GM21381 (cell line): ENCODE data around the gene AK8.

Experiments
- ATAC-seq: cut with Tn5 transposase; IDR thresholded peaks from one replicate; pipeline ENCODE4 v1.9.1; 2021; ENCODE audit warnings: mild to moderate bottlenecking, moderate library complexity; ENCODE audit not compliant: unreplicated experiment

AK8 gene

DNA sequence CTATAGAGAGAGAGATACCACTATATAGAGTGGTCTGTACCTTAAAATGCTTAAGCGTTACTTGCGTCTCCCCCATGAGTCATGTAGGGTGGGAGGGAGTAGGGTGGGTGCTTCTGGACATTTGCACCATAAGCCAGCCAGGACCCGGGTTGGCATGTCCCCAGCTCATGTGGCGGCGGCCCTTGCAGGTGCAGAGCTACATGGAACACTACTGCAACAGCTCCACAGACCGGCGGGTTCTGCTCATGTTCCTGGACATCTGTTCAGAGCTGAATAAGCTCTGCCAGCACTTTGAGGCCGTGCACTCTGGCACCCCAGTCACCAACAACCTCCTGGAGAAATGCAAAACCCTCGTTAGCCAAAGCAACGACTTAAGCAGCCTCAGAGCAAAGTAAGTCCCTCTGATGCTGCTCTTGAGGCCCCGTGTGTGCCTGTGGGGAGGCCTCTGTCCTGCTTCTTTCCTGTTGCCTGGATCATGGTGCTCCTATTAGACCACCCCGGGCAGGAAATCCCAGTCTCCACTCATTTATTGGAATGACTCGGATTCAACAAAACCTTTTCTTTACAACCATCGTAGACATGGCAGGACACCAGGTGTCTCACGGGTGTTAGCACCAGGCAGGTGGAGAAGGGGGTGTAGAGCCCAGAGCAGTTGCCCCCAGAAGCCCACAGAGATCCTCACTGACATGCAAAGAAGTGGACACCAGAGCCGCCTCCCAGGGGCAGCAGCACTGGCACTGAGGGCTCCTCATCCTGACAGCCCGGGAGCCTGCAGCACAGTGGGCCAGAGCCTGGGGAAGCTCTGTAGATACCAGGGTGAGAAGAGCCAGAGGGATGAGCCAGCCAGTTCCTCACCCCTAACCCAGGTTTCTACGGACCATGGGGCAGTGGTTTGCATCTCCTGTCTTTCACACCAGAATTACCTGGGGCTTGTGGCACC is 9.4 kb upstream of the AK8 start:
- ATAC-seq: no peak

DNA sequence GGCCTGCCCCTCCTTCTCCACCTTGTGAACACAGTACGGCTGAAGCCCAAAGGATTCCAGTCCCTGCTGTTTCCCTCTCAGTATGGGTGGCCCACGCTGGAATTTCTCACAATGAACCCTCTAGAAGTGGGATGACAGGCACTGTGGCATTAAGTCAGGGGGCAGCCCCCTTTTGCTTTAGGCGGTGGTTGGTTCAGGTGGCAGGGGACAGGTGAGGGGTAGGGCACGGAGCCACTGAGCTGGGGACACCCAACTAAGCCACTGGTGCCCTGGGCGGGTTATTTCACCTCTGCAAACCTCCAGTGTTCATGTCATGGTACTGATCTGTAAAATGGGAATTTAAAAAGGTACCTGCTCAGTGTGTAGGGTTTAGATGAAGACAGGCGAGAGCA is 8.2 kb upstream of the AK8 start:
- ATAC-seq: no peak

- ATAC-seq: no peak
Observed at GRCh38 chr9:132885720-132886333, 7.7 kb upstream of the AK8 start.

DNA sequence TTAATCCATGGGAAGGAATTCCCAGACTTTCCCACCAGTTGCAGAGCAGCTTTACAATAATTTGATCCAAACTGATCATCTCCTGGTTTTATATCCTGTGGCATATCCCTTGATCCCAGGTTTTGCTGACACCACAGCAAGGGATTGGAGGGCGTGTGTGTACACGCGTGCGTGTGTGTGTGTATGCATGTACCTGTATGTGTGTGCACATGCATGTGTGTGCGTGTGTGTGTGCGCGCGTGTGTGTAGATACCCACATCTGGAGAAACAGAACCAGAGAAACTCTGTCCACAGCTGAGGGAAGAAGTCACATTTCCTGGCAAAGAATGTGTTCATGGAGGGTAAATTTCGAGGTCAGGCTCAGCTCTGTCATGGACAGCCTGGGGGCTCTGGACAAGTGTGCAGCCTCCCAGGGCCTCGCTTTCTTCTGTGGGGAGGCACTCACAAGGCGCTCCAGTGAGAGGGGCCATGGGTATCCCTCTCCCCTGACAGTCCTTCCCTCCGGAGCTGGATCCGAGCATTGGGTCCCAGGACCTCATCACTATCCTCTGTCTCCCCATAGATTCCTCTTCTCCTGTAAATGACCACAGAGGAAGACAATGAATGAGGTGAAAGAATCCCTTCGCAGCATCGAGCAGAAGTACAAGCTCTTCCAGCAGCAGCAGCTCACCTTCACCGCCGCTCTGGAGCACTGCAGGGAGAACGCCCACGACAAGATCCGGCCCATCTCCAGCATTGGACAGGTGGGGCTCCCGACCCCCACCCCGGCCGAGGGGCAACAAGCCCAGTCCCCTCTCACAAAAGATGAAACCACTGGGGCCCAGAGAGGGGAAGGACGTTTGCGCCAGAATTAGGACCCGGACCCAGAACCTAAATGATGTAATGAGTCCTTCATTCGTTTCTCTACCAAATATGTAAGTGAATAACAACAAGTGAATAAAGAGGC is 5.5 kb upstream of the AK8 start:
- ATAC-seq: no peak

GRCh38 chr9:132882616-132883015 is 4.5 kb upstream of the AK8 start:
- ATAC-seq: no peak

- ATAC-seq: no peak
Observed at GRCh38 chr9:132881826-132882225, 3.7 kb upstream of the AK8 start.

GRCh38 chr9:132880324-132880661 is 2.2 kb upstream of the AK8 start:
- ATAC-seq: no peak

DNA sequence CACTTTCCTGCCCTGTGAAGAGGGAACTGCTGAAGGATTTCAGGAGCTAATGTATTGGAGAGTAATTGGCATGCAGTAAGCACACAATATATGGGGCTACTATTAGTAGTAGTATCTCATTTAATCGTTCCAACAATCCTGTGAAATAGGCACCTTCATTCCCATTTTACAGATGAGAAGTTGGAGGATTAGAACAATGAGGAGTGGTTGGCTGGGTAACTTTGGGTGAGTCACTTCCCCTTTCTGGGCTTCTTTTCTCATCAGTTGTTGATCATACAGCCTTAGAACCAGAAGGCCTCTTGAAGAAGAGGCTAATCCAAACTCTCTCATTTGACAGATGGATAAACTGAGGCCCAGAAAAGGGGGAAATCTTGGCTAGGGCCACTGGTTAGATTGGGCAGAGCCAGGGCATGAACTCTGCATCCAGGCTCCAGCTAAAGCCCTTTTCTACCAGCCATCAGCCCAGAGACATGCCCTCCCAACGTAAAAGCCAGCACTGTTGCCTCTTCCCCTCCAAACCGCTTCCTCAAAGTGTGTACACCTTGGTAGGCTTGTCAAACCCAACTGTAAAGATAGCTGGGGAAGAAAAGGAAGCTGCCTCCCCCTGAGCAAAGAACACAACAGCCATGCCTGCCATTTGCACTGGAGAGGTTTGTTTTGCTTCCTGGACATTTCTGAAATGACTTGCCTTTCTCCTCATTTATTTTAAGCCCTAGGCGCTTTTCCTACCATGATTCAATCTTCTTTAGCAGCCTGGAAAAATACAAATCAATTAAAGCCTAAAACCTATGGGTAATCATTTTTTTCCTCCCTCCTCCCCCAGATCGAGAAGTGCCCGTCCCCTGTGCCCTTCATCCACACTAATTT is 1.6 kb upstream of the AK8 start:
- no peak for ATAC-seq

- ATAC-seq: peak; percentile 29
Observed at GRCh38 chr9:132878695-132879456, 792 bp upstream of the AK8 start, which contains the start of gene SPACA9. TSS of gene SPACA9 (plus strand) at chr9:132878898. CDS start at chr9:132883948, 5,050 bp downstream.

GRCh38 chr9:132877458-132877823 is 643 bp downstream of the AK8 start:
- no peak for ATAC-seq

DNA sequence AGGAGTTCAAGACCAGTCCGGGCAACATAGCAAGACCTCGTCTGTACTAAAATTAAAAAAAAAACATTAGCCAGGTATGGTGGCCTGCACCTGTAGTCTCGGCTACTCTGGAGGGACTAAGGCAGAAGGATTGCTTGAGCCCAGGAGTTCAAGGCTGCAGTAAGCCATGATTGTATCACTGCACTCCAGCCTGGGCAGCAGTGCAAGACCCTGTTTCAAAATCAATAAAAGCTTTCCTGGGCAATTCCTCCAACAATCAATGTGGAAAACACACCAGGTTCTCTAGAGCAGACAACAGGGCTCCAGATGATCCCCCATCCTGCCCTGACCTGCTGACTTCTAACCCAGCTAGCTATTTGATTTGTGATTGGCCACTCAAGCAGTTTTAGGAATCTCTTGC is 1.2 kb downstream of the AK8 start:
- no peak for ATAC-seq

DNA sequence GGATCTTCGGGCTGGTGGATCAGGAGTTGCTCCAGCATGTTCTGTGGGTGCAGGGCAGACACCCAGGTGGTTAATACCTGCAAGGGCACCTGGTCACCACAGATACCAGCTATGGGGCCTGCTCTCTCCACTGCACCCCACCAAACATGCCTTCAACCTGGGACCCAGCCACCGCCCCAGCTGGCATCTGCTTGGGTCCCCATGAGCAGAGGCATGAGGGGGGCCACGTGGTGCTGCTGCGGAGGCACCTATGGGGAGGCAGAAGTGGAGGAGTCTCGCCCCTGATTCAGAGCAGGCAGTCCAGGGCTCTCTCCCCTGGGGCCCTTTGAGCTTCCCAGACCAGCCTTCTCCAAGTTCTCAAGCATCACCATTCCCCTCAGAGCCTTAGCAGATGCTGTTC is 2.9 kb downstream of the AK8 start:
- ATAC-seq: no peak

GRCh38 chr9:132873403-132873802 is 4.7 kb downstream of the AK8 start:
- no peak for ATAC-seq

- no peak for ATAC-seq
Observed at GRCh38 chr9:132869266-132869665, 8.8 kb downstream of the AK8 start.

DNA sequence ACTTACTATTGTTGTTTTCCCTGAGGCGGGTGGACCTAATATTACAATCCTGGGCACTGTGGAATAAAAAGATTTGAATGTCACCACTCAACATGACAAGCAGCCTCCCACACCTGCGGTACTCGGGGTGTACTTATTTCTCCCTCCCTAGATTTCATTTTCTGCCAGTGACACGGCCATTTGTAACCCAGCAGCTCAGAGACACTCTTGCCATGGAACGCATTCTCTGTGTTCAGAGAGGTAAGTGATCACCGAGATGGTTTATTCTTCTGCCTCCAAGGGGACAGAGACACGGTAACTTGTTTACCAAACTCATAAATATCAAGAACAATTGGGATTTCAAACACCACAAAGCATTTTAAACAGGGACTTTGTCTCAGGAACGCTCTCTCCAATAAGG is 11.2 kb downstream of the AK8 start:
- no peak for ATAC-seq

DNA sequence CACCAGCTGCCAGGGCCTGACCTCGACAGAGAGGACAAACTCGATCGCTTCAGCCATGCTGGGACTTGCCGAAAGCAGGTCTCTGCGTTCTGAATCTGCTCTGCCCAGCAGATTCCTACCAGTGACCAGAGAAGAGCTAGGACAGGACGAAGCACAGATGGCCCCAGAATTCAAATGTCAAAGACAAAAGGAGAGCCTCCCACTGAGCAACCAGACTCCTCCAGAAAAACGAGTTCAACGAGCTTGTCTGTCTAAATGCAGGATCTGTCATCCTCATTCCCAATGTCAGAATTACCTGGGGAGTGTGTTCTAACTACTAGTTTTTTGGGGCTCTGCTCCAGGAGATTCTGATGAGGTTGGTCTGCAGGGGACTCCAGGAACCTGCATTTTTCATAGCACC is 13.4 kb downstream of the AK8 start:
- ATAC-seq: no peak

DNA sequence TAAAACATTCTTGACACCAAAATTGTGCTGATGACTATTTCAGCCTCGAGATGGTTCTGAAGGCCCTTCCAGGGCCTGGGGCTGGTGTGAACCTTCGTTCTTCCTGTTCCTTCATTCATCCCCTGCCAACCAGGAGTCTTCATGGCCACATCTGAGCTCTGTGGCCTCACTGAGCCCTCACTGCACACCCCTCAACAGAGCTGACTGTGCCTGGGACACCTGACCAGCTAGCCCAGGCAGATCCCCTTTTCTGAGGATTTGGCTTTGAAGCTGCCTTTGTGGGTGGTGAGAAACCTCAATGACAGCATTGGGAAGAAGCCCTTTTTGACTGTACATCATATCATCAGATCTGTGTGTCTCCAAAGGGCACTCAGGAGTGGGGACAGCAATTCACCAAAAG is 13.8 kb downstream of the AK8 start:
- no peak for ATAC-seq

DNA sequence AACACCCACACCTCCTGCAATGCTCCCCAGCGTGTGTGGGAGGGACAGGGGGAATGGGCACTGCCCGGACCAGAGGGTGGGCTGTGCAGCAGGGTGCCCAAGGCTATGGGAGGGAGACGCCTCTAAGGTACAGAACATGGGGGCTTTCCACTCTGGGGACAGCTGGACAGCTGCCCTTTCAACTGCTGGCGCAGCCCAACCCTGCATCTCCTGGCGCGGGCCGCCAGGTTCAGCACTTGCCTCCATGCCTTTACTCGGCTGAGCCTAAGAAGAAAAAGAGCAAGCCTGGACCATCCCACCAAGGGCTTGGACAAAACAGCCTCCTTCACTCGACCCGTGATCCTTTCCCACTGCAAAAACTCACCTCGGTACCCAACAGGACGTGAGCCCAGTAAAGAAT is 15.0 kb downstream of the AK8 start:
- no peak for ATAC-seq

DNA sequence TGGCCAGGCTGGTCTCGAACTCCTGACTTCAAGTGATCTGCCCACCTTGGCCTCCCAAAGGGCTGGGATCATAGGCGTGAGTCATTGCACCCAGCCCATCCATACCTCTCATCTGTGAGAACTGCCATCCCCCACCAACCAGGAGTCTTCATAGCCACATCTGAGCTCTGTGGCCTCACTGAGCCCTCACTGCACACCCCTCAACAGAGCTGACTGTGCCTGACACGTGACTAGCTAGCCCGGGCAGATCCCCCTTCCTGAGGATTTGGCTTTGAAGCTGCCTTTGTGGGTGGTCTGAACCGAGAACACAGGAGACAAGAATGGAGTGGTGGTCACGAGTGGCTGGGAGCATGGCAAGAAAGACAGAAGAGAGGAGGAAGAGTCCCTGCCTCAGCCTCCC is 15.6 kb downstream of the AK8 start:
- no peak for ATAC-seq

DNA sequence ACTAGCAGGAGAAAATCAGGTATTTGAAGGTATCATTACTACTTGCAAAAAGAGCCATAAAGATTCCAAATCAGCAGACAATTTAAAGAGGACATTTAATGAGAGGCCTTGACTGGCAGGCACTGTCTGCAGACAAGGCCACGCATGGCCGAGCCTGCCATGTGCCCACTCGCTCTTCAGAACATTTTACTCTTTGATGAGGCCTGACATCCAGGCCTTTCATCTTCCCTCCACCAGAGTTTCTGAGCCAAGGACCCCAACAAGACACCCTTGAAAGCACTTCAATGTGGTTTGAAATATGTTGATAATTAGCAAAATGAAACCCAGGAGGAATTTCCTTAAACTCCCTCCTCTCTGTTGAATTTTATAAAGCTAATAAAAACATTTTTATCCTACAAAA is 16.4 kb downstream of the AK8 start:
- ATAC-seq: no peak
